Measurements from ENCODE around the gene OPN5.

DNA sequence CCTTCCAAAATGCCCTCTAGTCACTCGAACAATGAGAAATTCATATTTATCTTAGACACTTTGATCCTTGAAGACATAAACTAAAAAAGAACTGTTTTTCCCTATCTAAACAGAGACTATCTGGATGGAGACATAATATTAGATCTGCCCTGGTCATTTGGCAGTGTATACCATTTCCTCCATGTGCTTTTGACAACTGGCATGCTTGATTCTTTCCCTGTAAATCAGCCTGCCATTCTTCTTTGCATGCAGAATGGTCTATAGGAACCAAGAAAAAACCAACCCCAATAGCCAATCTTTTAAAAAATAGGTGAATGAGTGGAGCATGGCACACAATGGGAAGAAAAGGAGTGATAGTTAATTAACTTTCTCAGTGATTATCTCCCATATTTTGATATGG, 93.8 kb downstream of the OPN5 start:
- no peak for TF ChIP-seq POLR2AphosphoS5 (IDR thresholded peaks at IDR 0.05; ENCODE audit: insufficient read depth in 1 of 2, low read depth in 1 of 2)
- TF ChIP-seq, protein P1, sequence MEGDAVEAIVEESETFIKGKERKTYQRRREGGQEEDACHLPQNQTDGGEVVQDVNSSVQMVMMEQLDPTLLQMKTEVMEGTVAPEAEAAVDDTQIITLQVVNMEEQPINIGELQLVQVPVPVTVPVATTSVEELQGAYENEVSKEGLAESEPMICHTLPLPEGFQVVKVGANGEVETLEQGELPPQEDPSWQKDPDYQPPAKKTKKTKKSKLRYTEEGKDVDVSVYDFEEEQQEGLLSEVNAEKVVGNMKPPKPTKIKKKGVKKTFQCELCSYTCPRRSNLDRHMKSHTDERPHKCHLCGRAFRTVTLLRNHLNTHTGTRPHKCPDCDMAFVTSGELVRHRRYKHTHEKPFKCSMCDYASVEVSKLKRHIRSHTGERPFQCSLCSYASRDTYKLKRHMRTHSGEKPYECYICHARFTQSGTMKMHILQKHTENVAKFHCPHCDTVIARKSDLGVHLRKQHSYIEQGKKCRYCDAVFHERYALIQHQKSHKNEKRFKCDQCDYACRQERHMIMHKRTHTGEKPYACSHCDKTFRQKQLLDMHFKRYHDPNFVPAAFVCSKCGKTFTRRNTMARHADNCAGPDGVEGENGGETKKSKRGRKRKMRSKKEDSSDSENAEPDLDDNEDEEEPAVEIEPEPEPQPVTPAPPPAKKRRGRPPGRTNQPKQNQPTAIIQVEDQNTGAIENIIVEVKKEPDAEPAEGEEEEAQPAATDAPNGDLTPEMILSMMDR (IDR thresholded peaks at IDR 0.05), result no peak

All from vagina (tissue), 2 donors.